Activated T-cell treated with anti-CD3 and anti-CD28 coated beads for 24 hours (primary cell): ENCODE results near the gene IL1RAPL2.

Experiments used
- DNase-seq: peaks from one replicate; pipeline ENCODE4 v3.0.0-alpha.2; 2020; ENCODE audit warnings: low read depth

The IL1RAPL2 gene

GRCh38 chrX:105269386-105269785 lies 703.4 kb downstream of the IL1RAPL2 start:
- DNase-seq, result no peak

GRCh38 chrX:105273326-105273725 lies 707.3 kb downstream of the IL1RAPL2 start:
- DNase-seq, result no peak

GRCh38 chrX:105274091-105274490 lies 708.1 kb downstream of the IL1RAPL2 start:
- no peak for DNase-seq

- DNase-seq, result no peak
Observed at GRCh38 chrX:105277132-105277531, 711.1 kb downstream of the IL1RAPL2 start.

GRCh38 chrX:105282077-105282476 lies 716.1 kb downstream of the IL1RAPL2 start:
- DNase-seq, result no peak

GRCh38 chrX:105297041-105297440 lies 731.0 kb downstream of the IL1RAPL2 start:
- no peak for DNase-seq

- no peak for DNase-seq
Observed at GRCh38 chrX:105299286-105299685, 733.3 kb downstream of the IL1RAPL2 start.

- DNase-seq, result no peak
Observed at GRCh38 chrX:105302246-105302645, 736.2 kb downstream of the IL1RAPL2 start.

- no peak for DNase-seq
Observed at GRCh38 chrX:105307762-105308161, 741.8 kb downstream of the IL1RAPL2 start.

GRCh38 chrX:105313596-105313995 lies 747.6 kb downstream of the IL1RAPL2 start:
- DNase-seq, result no peak

GRCh38 chrX:105314458-105314857 lies 748.5 kb downstream of the IL1RAPL2 start:
- no peak for DNase-seq

GRCh38 chrX:105315248-105315647 lies 749.2 kb downstream of the IL1RAPL2 start:
- DNase-seq, result no peak

GRCh38 chrX:105317117-105317516 lies 751.1 kb downstream of the IL1RAPL2 start:
- no peak for DNase-seq

- DNase-seq, result no peak
Observed at GRCh38 chrX:105323928-105324327, 757.9 kb downstream of the IL1RAPL2 start.

GRCh38 chrX:105328773-105329172 lies 762.8 kb downstream of the IL1RAPL2 start:
- DNase-seq, result no peak

GRCh38 chrX:105331244-105331643 lies 765.2 kb downstream of the IL1RAPL2 start:
- DNase-seq, result no peak

GRCh38 chrX:105347373-105347772 lies 781.4 kb downstream of the IL1RAPL2 start:
- DNase-seq, result no peak

- DNase-seq, result no peak
Observed at GRCh38 chrX:105349476-105349875, 783.5 kb downstream of the IL1RAPL2 start.

- DNase-seq, result no peak
Observed at GRCh38 chrX:105375816-105376215, 809.8 kb downstream of the IL1RAPL2 start.

GRCh38 chrX:105424729-105425128 lies 858.7 kb downstream of the IL1RAPL2 start:
- no peak for DNase-seq

GRCh38 chrX:105451401-105451800 lies 885.4 kb downstream of the IL1RAPL2 start:
- DNase-seq, result no peak

GRCh38 chrX:105458846-105459245 lies 892.8 kb downstream of the IL1RAPL2 start:
- no peak for DNase-seq

- DNase-seq, result no peak
Observed at GRCh38 chrX:105460376-105460775, 894.4 kb downstream of the IL1RAPL2 start.

GRCh38 chrX:105461016-105461415 lies 895.0 kb downstream of the IL1RAPL2 start:
- no peak for DNase-seq

GRCh38 chrX:105462186-105462585 lies 896.2 kb downstream of the IL1RAPL2 start:
- DNase-seq, result no peak
